Testis (tissue), 2 donors: ENCODE data around the gene SPTSSA.

Experiments
- POLR2A ChIP-seq: fragments of 450-650 bp; IDR thresholded peaks from one replicate; pipeline ENCODE4 v1.6.1; 2017; ENCODE audit warnings: antibody characterized with exemption, mild to moderate bottlenecking, moderate library complexity
- TF ChIP-seq, protein P1 (sequence below), 3 experiments: fragments of 450-650 bp in 2 of 3; fragments of 200-600 bp in 1 of 3; sonication (generic) in 1 of 3; IDR thresholded peaks; one replicate each; pipeline ENCODE4 v1.5.1; 2016 to 2019; ENCODE audit warnings: antibody characterized with exemption in 3 of 3, mild to moderate bottlenecking in 2 of 3, moderate library complexity in 1 of 3

DNA sequence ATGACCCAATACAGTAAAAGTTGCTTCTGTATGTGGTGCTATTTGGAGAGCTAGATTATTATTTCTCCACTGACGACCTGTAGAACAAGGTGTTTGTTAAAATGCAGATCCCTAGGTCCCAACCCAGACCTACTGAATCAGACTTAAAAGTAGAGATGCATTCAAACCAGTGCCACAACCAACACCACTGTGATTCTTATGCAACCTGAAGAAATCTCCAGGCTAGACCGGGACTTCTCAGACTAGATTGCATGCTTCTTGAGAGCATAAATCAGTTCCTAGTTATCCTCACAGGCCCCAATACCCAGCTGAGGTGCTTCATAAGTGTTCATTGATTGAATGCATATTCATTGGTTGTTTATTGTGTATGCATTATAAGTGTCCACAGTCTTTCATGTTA is 78.2 kb downstream of the SPTSSA start:
- TF ChIP-seq, protein P1, sequence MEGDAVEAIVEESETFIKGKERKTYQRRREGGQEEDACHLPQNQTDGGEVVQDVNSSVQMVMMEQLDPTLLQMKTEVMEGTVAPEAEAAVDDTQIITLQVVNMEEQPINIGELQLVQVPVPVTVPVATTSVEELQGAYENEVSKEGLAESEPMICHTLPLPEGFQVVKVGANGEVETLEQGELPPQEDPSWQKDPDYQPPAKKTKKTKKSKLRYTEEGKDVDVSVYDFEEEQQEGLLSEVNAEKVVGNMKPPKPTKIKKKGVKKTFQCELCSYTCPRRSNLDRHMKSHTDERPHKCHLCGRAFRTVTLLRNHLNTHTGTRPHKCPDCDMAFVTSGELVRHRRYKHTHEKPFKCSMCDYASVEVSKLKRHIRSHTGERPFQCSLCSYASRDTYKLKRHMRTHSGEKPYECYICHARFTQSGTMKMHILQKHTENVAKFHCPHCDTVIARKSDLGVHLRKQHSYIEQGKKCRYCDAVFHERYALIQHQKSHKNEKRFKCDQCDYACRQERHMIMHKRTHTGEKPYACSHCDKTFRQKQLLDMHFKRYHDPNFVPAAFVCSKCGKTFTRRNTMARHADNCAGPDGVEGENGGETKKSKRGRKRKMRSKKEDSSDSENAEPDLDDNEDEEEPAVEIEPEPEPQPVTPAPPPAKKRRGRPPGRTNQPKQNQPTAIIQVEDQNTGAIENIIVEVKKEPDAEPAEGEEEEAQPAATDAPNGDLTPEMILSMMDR (IDR thresholded peaks at IDR 0.05): no peak
- no peak for TF ChIP-seq POLR2A
